ENCODE measurements around the gene FBLN1.
"Not testable (repeated sequence)": the region's sequence is repeated elsewhere in the genome, so short reads cannot be mapped to it uniquely, and the experiment has no call there.

The FBLN1 gene

GRCh38 chr22:45502215-45503049 lies at the start of gene FBLN1:
TSS of gene FBLN1 (plus strand) at chr22:45502883. CDS start at chr22:45502986, 103 bp downstream.
- DNase-seq (ENCODE audit: low read depth): no peak

- DNase-seq (ENCODE audit: low read depth): no peak
These were observed 48.9 kb upstream of the FBLN1 start for GRCh38 chr22:45453764-45454163.

GRCh38 chr22:45454275-45454674 lies 48.4 kb upstream of the FBLN1 start:
- no peak for DNase-seq (ENCODE audit: low read depth)

- no peak for DNase-seq (ENCODE audit: low read depth)
These were observed 47.5 kb upstream of the FBLN1 start for GRCh38 chr22:45455212-45455611.

- no peak for DNase-seq (ENCODE audit: low read depth)
These were observed 47.1 kb upstream of the FBLN1 start for GRCh38 chr22:45455621-45456020.

- no peak for DNase-seq (ENCODE audit: low read depth)
These were observed 45.9 kb upstream of the FBLN1 start for GRCh38 chr22:45456811-45457210.

GRCh38 chr22:45458532-45458931 lies 44.2 kb upstream of the FBLN1 start:
- DNase-seq (ENCODE audit: low read depth): no peak

- DNase-seq (ENCODE audit: low read depth): no peak
These were observed 43.4 kb upstream of the FBLN1 start for GRCh38 chr22:45459235-45459634.

GRCh38 chr22:45460288-45461109 lies 42.2 kb upstream of the FBLN1 start:
- no peak for DNase-seq (ENCODE audit: low read depth)

- DNase-seq (ENCODE audit: low read depth): no peak
These were observed 40.5 kb upstream of the FBLN1 start for GRCh38 chr22:45462034-45462655.

GRCh38 chr22:45463691-45464090 lies 39.0 kb upstream of the FBLN1 start:
- not testable (repeated sequence) for DNase-seq (ENCODE audit: low read depth)

GRCh38 chr22:45465633-45466032 lies 37.0 kb upstream of the FBLN1 start:
- DNase-seq (ENCODE audit: low read depth): no peak

- DNase-seq (ENCODE audit: low read depth): no peak
These were observed 33.8 kb upstream of the FBLN1 start for GRCh38 chr22:45468872-45469271.

GRCh38 chr22:45469281-45470073 lies 33.2 kb upstream of the FBLN1 start:
- DNase-seq (ENCODE audit: low read depth): no peak

GRCh38 chr22:45470871-45471270 lies 31.8 kb upstream of the FBLN1 start:
- no peak for DNase-seq (ENCODE audit: low read depth)

GRCh38 chr22:45472426-45472825 lies 30.3 kb upstream of the FBLN1 start:
- DNase-seq (ENCODE audit: low read depth): no peak

GRCh38 chr22:45473626-45474237 lies 29.0 kb upstream of the FBLN1 start:
- DNase-seq (ENCODE audit: low read depth): no peak

- no peak for DNase-seq (ENCODE audit: low read depth)
These were observed 27.5 kb upstream of the FBLN1 start for GRCh38 chr22:45475063-45475747.

GRCh38 chr22:45475851-45476514 lies 26.7 kb upstream of the FBLN1 start:
- no peak for DNase-seq (ENCODE audit: low read depth)

- no peak for DNase-seq (ENCODE audit: low read depth)
These were observed 25.9 kb upstream of the FBLN1 start for GRCh38 chr22:45476814-45477213.
